Natural killer cell treated with Interleukin-12 subunit alpha and Interleukin-12 subunit beta and Interleukin-15 and Interleukin-18, amount 100 ng/mL, for 72 hours (primary cell): Measurements from ENCODE around the gene FRMPD1. TPM values are rescaled to one million over a fixed set of nuclear protein-coding genes. Genes with fewer than 3 reads are reported as not detected.

Experiments used
- ATAC-seq, 2 donors: fragments of 150-1000 bp; cut with Tn5 transposase in 1 of 2; sonication (Bioruptor Pico), chemical (Tn5 transposase) in 1 of 2; 2 replicates each; pipeline ENCODE4 v1.10.0; 2021
- DNase-seq: peaks from one replicate; pipeline ENCODE4 v3.0.0; 2022; ENCODE audit warnings: low spot score
- H3K27ac Mint-ChIP-seq, 2 donors: 1 replicate in 1 of 2; 2 replicates in 1 of 2; pipeline ENCODE4 v1.8.0; 2022; ENCODE audit warnings: mixed read lengths in 2 of 2, mild to moderate bottlenecking in 1 of 2, moderate library complexity in 1 of 2
- H3K27me3 Mint-ChIP-seq, 2 donors: 1 replicate in 1 of 2; 2 replicates in 1 of 2; pipeline ENCODE4 v1.8.0; 2022; ENCODE audit warnings: mixed read lengths in 2 of 2
- H3K36me3 Mint-ChIP-seq: one replicate; pipeline ENCODE4 v1.8.0; 2022; ENCODE audit warnings: mixed read lengths
- H3K4me1 Mint-ChIP-seq, 2 donors: 1 replicate in 1 of 2; 2 replicates in 1 of 2; pipeline ENCODE4 v1.8.0; 2022; ENCODE audit warnings: low read depth in 2 of 2, mixed read lengths in 2 of 2, mild to moderate bottlenecking in 1 of 2
- H3K4me3 Mint-ChIP-seq: one replicate; pipeline ENCODE4 v1.8.0; 2022; ENCODE audit warnings: mixed read lengths
- H3K9me3 Mint-ChIP-seq: 2 replicates; pipeline ENCODE4 v1.8.0; 2022; ENCODE audit warnings: mixed read lengths
- total RNA-seq, 2 donors: library from RNA; stranded (reverse); gene quantifications; one replicate each; pipeline ENCODE4 v1.2.3, GENCODE V29; 2022

FRMPD1 gene
- total RNA-seq, 2 donors from 2014 or later = not detected

DNA sequence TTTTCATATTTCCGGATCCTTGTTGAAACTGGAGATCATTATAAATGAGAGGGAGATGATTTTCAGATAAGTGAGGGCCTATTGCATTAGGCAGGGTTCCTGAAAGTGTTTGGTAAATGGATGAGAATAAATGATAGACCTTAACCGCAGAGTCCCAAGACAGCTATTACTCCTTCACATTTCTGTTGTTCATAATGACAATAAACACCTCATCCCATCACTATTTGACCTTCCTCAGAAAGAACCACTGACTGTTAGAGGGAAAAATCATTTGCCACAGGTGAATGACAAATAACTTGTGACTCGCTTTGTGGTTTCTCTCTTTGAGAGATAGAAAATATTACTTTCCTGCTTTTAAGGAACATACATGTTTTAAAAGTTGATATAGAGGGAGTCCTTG is 55.5 kb downstream of the FRMPD1 start:
- no peaks in the 10 kb centered on the region for H3K4me1 Mint-ChIP-seq
- no peaks in the 10 kb centered on the region for H3K9me3 Mint-ChIP-seq
- DNase-seq (no peak), ATAC-seq (no peak)
- H3K27ac Mint-ChIP-seq = no peak overlapping the region
- H3K4me3 Mint-ChIP-seq = no peak overlapping the region
- peaks cover 28 to 37% of the 10 kb centered on the region in 2 donors for H3K27me3 Mint-ChIP-seq
- no peaks in the 10 kb centered on the region for H3K36me3 Mint-ChIP-seq

DNA sequence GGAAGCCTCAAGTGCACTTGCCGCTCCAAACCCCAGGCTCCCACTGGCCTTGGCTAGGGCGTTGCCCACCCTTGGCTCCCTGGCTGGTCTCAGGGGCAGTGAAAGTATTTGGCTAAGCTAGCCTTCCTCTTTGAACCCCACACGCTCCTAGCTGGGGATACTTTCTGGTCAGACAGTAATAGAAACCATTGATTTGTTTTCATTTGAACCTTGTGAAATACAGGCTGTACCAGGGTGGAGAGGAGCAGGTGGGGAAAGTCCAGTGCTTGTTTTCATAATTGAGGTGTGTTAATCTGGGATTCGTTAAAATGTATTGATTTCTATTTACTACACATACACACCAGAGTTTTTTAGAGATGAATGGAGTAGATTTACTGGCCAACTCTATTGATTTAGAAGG is 57.0 kb downstream of the FRMPD1 start:
- DNase-seq (no peak), ATAC-seq (no peak)
- no peaks in the 10 kb centered on the region for H3K4me1 Mint-ChIP-seq
- H3K27me3 Mint-ChIP-seq = peaks cover 28 to 33% of the 10 kb centered on the region in 2 donors
- no peaks in the 10 kb centered on the region for H3K9me3 Mint-ChIP-seq
- H3K27ac Mint-ChIP-seq = no peak overlapping the region
- no peaks in the 10 kb centered on the region for H3K36me3 Mint-ChIP-seq
- no peak overlapping the region for H3K4me3 Mint-ChIP-seq

- H3K27me3 Mint-ChIP-seq = peaks cover 30 to 38% of the 10 kb centered on the region in 2 donors
- H3K4me1 Mint-ChIP-seq = no peaks in the 10 kb centered on the region
- no peak overlapping the region for H3K27ac Mint-ChIP-seq
- no peaks in the 10 kb centered on the region for H3K36me3 Mint-ChIP-seq
- no peak for DNase-seq
- no peak for ATAC-seq
- H3K4me3 Mint-ChIP-seq = no peak overlapping the region
- H3K9me3 Mint-ChIP-seq = no peaks in the 10 kb centered on the region
Observed at GRCh38 chr9:37710046-37710445, 59.3 kb downstream of the FRMPD1 start.

DNA sequence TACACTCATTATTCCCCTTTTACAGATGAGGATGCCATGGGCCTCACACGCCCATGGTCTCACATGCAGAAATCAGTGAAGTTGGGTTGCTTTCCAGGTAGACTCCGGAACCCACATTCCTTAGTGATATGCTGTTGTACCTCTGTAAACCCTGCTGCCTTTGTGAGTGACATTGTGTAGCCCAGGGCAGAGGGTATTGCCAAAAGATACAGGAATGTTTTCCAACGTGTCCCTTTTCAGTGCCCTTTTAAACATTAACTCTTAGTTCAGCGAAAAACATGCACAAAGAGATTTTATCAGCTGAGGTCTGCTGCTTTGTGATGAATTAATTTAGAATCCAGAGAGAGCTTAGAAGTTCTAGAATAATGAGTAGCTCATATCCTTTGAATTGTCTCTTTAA is 64.5 kb downstream of the FRMPD1 start:
- DNase-seq (no peak), ATAC-seq (no peak)
- no peaks in the 10 kb centered on the region for H3K36me3 Mint-ChIP-seq
- H3K27ac Mint-ChIP-seq = no peak overlapping the region
- no peaks in the 10 kb centered on the region for H3K9me3 Mint-ChIP-seq
- no peak overlapping the region for H3K4me3 Mint-ChIP-seq
- H3K4me1 Mint-ChIP-seq = no peaks in the 10 kb centered on the region
- peaks cover 22 to 26% of the 10 kb centered on the region in 2 donors for H3K27me3 Mint-ChIP-seq

- Mint-ChIP-seq H3K36me3 (no peaks in the 10 kb centered on the region), H3K4me3 (no peak overlapping the region), H3K4me1 (no peaks in the 10 kb centered on the region), H3K27ac (no peak overlapping the region), H3K9me3 (no peaks in the 10 kb centered on the region), H3K27me3 (peaks cover 26 to 27% of the 10 kb centered on the region in 2 donors)
- DNase-seq (no peak), ATAC-seq (no peak)
Observed at GRCh38 chr9:37715991-37716505, 65.3 kb downstream of the FRMPD1 start.

DNA sequence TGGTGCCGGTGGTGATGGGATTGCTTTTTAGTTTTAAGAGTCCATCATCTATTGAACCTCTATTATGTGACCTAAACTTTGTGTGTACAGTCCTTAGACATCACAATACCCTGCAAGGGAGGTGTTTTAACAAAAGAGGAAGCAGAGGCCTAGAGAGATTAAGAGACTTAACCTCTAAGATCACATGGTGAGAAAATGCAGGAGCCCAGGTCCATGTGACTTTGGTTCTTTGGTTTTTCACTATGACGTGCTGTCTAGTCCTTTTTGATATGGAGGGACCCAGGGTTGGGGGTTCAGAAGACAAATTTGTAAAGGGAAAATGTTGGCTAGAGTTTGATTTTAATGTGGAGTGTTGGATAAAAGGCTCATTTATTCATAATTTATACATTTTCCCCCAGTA is 68.8 kb downstream of the FRMPD1 start:
- Mint-ChIP-seq H3K4me3 (no peak overlapping the region), H3K36me3 (no peaks in the 10 kb centered on the region), H3K4me1 (no peaks in the 10 kb centered on the region), H3K27ac (no peak overlapping the region), H3K27me3 (peaks cover 17 to 18% of the 10 kb centered on the region in 2 donors), H3K9me3 (no peaks in the 10 kb centered on the region)
- DNase-seq = no peak
- ATAC-seq = no peak

DNA sequence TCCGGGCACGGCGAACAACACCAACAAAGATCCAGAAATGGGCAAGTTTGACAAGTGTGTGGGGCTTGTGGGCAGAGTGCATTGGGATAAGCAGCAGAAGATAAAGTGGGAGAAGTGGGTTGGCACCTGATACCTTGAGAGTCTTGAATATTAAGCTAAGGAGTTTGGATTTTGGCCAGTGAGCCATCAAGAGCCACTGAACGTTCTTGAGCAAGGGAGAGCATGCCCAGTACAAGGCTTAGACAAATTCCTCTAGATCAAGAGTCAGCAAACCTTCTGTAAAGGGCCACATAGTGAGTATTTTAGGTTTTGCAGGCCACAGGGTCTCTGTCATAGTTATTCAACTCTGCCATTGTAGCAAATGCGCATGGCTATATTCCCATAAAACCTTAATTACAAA is 76.3 kb downstream of the FRMPD1 start:
- DNase-seq (no peak), ATAC-seq (no peak)
- H3K27me3 Mint-ChIP-seq = peaks cover 20 to 39% of the 10 kb centered on the region in 2 donors
- H3K27ac Mint-ChIP-seq = no peak overlapping the region
- H3K9me3 Mint-ChIP-seq = no peaks in the 10 kb centered on the region
- H3K4me3 Mint-ChIP-seq = no peak overlapping the region
- no peaks in the 10 kb centered on the region for H3K4me1 Mint-ChIP-seq
- H3K36me3 Mint-ChIP-seq = no peaks in the 10 kb centered on the region

GRCh38 chr9:37729499-37729898 is 78.7 kb downstream of the FRMPD1 start:
- no peak for DNase-seq
- H3K4me1 Mint-ChIP-seq = no peaks in the 10 kb centered on the region
- H3K27me3 Mint-ChIP-seq = peaks cover 26 to 47% of the 10 kb centered on the region in 2 donors
- no peak overlapping the region for H3K27ac Mint-ChIP-seq
- peak in 1 of 2 donors; percentile 31 for ATAC-seq
- H3K9me3 Mint-ChIP-seq = no peaks in the 10 kb centered on the region
- no peaks in the 10 kb centered on the region for H3K36me3 Mint-ChIP-seq
- H3K4me3 Mint-ChIP-seq = no peak overlapping the region

- H3K27me3 Mint-ChIP-seq = peaks cover 30 to 50% of the 10 kb centered on the region in 2 donors
- no peaks in the 10 kb centered on the region for H3K36me3 Mint-ChIP-seq
- no peak overlapping the region for H3K4me3 Mint-ChIP-seq
- no peak for DNase-seq
- H3K4me1 Mint-ChIP-seq = no peaks in the 10 kb centered on the region
- H3K27ac Mint-ChIP-seq = no peak overlapping the region
- H3K9me3 Mint-ChIP-seq = no peaks in the 10 kb centered on the region
- ATAC-seq = no peak
Observed at GRCh38 chr9:37730256-37730655, 79.5 kb downstream of the FRMPD1 start.

- no peak for DNase-seq
- no peaks in the 10 kb centered on the region for H3K4me1 Mint-ChIP-seq
- no peaks in the 10 kb centered on the region for H3K36me3 Mint-ChIP-seq
- no peak overlapping the region for H3K4me3 Mint-ChIP-seq
- H3K27me3 Mint-ChIP-seq = peaks cover 32 to 55% of the 10 kb centered on the region in 2 donors
- H3K27ac Mint-ChIP-seq = no peak overlapping the region
- ATAC-seq = no peak
- no peaks in the 10 kb centered on the region for H3K9me3 Mint-ChIP-seq
Observed at GRCh38 chr9:37730839-37731238, 80.1 kb downstream of the FRMPD1 start.

GRCh38 chr9:37732086-37732741 is 81.5 kb downstream of the FRMPD1 start:
- Mint-ChIP-seq H3K27ac (no peak overlapping the region), H3K4me1 (no peaks in the 10 kb centered on the region), H3K4me3 (no peak overlapping the region), H3K36me3 (no peaks in the 10 kb centered on the region), H3K9me3 (no peaks in the 10 kb centered on the region), H3K27me3 (peaks cover 28 to 47% of the 10 kb centered on the region in 2 donors)
- ATAC-seq (no peak), DNase-seq (no peak)

GRCh38 chr9:37732952-37733351 is 82.2 kb downstream of the FRMPD1 start:
- DNase-seq = no peak
- ATAC-seq = no peak
- Mint-ChIP-seq H3K4me3 (no peak overlapping the region), H3K36me3 (no peaks in the 10 kb centered on the region), H3K27me3 (peaks cover 21 to 40% of the 10 kb centered on the region in 2 donors), H3K9me3 (no peaks in the 10 kb centered on the region), H3K27ac (no peak overlapping the region), H3K4me1 (no peaks in the 10 kb centered on the region)

GRCh38 chr9:37739222-37739621 is 88.5 kb downstream of the FRMPD1 start:
- ATAC-seq = no peak
- no peak for DNase-seq
- Mint-ChIP-seq H3K4me3 (no peak overlapping the region), H3K27me3 (peaks cover 9 to 15% of the 10 kb centered on the region in 2 donors), H3K27ac (no peak overlapping the region), H3K36me3 (no peaks in the 10 kb centered on the region), H3K9me3 (no peaks in the 10 kb centered on the region), H3K4me1 (no peaks in the 10 kb centered on the region)

DNA sequence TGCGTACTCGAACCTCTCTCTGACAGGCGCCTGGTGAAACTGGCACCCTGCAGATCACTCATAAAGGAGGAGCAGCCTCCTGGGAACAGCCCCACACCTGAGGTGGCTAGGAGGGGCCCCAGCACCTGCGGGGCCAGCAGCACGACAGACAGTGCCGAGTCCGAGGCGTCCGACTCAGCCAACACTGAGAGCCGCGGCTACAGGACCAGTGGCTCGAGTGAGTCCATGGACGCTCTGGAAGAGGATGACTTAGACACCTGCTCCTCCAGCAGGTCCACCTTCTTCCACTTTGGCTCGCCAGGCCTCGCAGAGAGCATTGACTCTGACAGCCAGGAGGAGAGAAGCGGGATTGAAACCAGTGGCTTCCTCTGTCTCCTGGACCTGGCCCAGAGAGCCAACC is 89.4 kb downstream of the FRMPD1 start:
- Mint-ChIP-seq H3K27ac (no peak overlapping the region), H3K36me3 (no peaks in the 10 kb centered on the region), H3K4me3 (no peak overlapping the region), H3K4me1 (no peaks in the 10 kb centered on the region), H3K27me3 (peaks cover 5 to 6% of the 10 kb centered on the region in 2 donors), H3K9me3 (no peaks in the 10 kb centered on the region)
- no peak for ATAC-seq
- DNase-seq = no peak
